Colonic mucosa (tissue), 4 donors: ENCODE results near the gene SPARC. TPM values are rescaled to one million over a fixed set of nuclear protein-coding genes. Genes with fewer than 3 reads are reported as not detected.

Source experiments
- DNase-seq: peaks from one replicate; pipeline ENCODE4 v3.0.0-alpha.2; 2020
- H3K27ac ChIP-seq: fragments of 200-600 bp; one replicate; pipeline ENCODE4 v1.8.0; 2021
- H3K27me3 ChIP-seq: fragments of 200-600 bp; one replicate; pipeline ENCODE4 v1.8.0; 2021
- H3K36me3 ChIP-seq: fragments of 200-600 bp; one replicate; pipeline ENCODE4 v1.8.0; 2021
- H3K4me1 ChIP-seq: fragments of 200-600 bp; one replicate; pipeline ENCODE4 v1.8.0; 2021; ENCODE audit warnings: mild to moderate bottlenecking
- H3K4me3 ChIP-seq: fragments of 200-600 bp; one replicate; pipeline ENCODE4 v1.8.0; 2021
- H3K9ac ChIP-seq, 2 donors: one replicate each; pipeline ENCODE4 v1.7.0; 2013; ENCODE audit warnings: control low read depth in 2 of 2, low read depth in 2 of 2, low read length in 2 of 2
- H3K9me3 ChIP-seq: fragments of 200-600 bp; one replicate; pipeline ENCODE4 v1.8.0; 2021
- CTCF ChIP-seq: fragments of 200-600 bp; IDR thresholded peaks from one replicate; pipeline ENCODE4 v1.8.0; 2022; ENCODE audit warnings: antibody characterized with exemption, mild to moderate bottlenecking
- intact Hi-C: fragments of 100-400 bp; cut with DNase I; formaldehyde crosslinking; loops from one replicate; pipeline ENCODE4 v1.14.1; 2022
- total RNA-seq, 2 donors: library from RNA; stranded (reverse); fragmentation: NEBNext Ultra II Directional in 1 of 2; extraction: Animal tissue kit (Norgen Biotek cat#: 25700) in 1 of 2; gene quantifications; one replicate each; pipeline ENCODE4 v1.2.1, GENCODE V29; 2021
- donor health status: healthy.
- donor health status: DM: no; HTN: no; CAD: no.
- donor health status: DM: no; HTN: no; CAD: no.

Gene SPARC
- total RNA-seq, 2 donors from 2014 or later, result 107 to 258 TPM

- Histone ChIP-seq H3K27ac (peak overlapping the region; percentile 67), H3K4me1 (peaks cover 4% of the 10 kb centered on the region), H3K9me3 (no peaks in the 10 kb centered on the region), H3K36me3 (no peaks in the 10 kb centered on the region), H3K27me3 (no peaks in the 10 kb centered on the region), H3K9ac (no peak overlapping the region), H3K4me3 (no peak overlapping the region)
- no peak for TF ChIP-seq CTCF
- intact Hi-C loops, result no loop called here
- no peak for DNase-seq
Measured at GRCh38 chr5:151671950-151672349, 14.8 kb downstream of the SPARC start.

- Histone ChIP-seq H3K4me3 (no peak overlapping the region), H3K27ac (peak overlapping the region; percentile 67), H3K9me3 (no peaks in the 10 kb centered on the region), H3K9ac (peak overlapping the region in 1 of 2 donors; percentile 1), H3K36me3 (no peaks in the 10 kb centered on the region), H3K4me1 (peaks cover 4% of the 10 kb centered on the region), H3K27me3 (no peaks in the 10 kb centered on the region)
- no peak for DNase-seq
- intact Hi-C loops, result no loop called here
- TF ChIP-seq CTCF, result no peak
Measured at GRCh38 chr5:151670953-151671636, 15.6 kb downstream of the SPARC start.

- Histone ChIP-seq H3K4me1 (peaks cover 4% of the 10 kb centered on the region), H3K9ac (no peak overlapping the region), H3K27ac (peak overlapping the region; percentile 34), H3K27me3 (no peaks in the 10 kb centered on the region), H3K4me3 (no peak overlapping the region), H3K36me3 (no peaks in the 10 kb centered on the region), H3K9me3 (no peaks in the 10 kb centered on the region)
- TF ChIP-seq CTCF, result no peak
- DNase-seq, result no peak
- intact Hi-C loops, result no loop called here
Measured at GRCh38 chr5:151670083-151670686, 16.5 kb downstream of the SPARC start.

- Histone ChIP-seq H3K4me3 (no peak overlapping the region), H3K27me3 (no peaks in the 10 kb centered on the region), H3K9me3 (no peaks in the 10 kb centered on the region), H3K9ac (no peak overlapping the region), H3K36me3 (no peaks in the 10 kb centered on the region), H3K27ac (no peak overlapping the region), H3K4me1 (peaks cover 9% of the 10 kb centered on the region)
- TF ChIP-seq CTCF, result no peak
- intact Hi-C loops, result no loop called here
- no peak for DNase-seq
Measured at GRCh38 chr5:151667083-151667482, 19.6 kb downstream of the SPARC start.

- intact Hi-C loops, result no loop called here
- no peak for TF ChIP-seq CTCF
- Histone ChIP-seq H3K27ac (peak overlapping the region; percentile 13), H3K9ac (peak overlapping the region in 1 of 2 donors; percentile 18), H3K4me3 (no peak overlapping the region), H3K36me3 (no peaks in the 10 kb centered on the region), H3K27me3 (no peaks in the 10 kb centered on the region), H3K4me1 (peaks cover 9% of the 10 kb centered on the region), H3K9me3 (no peaks in the 10 kb centered on the region)
- no peak for DNase-seq
Measured at GRCh38 chr5:151665613-151666012, 21.1 kb downstream of the SPARC start.
